Germinal center (tissue), 1 donor: Measurements from ENCODE around the gene HSPB8.

ENCODE experiments used
- DNase-seq: peaks from one replicate; pipeline ENCODE4 v3.0.0; 2012; ENCODE audit warnings: mixed read lengths, low spot score

The HSPB8 gene, protein sequence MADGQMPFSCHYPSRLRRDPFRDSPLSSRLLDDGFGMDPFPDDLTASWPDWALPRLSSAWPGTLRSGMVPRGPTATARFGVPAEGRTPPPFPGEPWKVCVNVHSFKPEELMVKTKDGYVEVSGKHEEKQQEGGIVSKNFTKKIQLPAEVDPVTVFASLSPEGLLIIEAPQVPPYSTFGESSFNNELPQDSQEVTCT

DNA sequence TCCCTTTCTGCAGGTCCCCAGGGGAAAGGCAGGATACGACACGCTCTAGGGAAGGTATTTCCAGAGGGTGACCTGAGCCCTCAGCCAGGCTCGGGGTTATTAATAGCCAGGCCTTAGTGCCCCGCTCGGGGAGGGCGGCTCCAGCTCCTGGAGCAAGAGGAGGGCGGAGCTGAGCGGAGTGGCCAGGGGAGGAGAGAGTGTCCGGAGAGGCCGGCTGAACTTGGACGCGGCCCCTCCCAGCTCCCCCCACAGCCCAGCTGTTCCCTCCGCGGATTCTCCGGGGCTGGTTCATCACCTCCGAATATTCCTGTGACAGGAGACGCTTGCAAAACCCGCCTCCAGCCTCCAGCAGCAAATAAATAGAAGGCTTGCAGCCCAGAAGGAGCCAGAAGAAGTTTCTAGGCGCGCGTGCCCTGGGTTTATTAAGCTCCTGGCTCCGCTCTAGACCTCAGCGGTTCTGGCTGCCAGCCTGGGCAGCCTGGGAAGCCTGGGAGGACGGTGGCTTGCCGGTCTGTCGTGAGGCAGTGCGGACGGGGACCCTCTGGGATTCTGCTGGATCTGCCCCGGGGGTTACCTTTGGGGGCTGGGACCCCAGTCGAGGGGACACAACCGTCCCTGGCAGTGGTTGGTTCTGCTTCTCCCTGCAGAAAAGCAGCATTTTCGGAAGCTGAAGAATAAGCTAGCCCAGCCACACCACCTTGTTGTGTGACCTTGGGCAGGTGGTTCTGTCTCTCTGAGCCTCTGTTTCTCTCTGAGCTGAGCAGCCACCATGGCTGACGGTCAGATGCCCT lies at the start of gene HSPB8:
Gene HSPB8, plus strand, starts transcription at position 388 of the 791 bp plus-strand sequence. Its CDS starts 382 bp downstream, at position 770.
- no peak for DNase-seq

DNA sequence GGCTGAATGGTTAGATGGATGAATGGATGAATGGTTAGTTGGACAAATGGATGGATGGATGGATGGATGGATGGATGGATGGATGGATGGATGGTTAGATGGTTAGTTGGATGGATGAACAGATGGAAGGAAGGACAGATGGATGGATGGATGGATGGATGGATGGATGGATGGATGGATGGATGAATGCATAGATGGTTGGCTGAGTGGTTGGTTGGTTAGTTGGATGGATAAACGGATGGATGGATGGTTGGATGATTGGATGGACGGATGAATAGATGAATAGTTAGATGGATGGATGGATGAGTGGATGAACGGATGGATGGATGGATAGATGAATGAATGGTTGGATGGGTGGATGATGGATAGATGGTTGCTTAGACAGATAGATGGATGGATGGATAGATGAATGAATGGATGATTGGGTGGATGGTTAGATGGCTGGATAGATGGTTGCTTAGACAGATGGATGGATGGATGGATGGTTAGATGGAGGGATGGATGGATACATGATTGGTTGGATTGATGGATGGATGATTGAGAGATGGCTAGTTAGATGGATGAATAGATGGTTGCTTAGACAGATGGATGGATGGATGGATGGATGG lies 48.8 kb upstream of the HSPB8 start:
- DNase-seq = no peak

DNA sequence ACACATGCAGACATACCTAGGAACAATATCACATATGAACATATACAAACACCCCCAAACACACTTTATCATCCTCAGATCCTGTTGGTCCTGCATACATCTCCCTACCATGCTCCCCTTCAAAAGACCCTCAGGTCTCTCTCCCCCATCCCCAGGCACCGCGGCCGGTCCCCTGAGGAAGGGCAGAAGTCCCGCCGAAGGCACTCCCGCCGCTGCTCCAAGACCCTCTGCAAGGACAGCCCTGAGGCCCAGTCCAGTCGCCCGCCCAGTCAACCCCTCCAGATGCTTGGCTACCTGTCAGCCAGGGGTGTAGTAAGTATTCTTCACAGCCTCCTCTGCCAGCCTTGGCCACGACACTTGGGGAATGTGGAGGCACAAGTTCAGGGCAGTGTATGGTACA lies 48.2 kb upstream of the HSPB8 start:
- no peak for DNase-seq

DNA sequence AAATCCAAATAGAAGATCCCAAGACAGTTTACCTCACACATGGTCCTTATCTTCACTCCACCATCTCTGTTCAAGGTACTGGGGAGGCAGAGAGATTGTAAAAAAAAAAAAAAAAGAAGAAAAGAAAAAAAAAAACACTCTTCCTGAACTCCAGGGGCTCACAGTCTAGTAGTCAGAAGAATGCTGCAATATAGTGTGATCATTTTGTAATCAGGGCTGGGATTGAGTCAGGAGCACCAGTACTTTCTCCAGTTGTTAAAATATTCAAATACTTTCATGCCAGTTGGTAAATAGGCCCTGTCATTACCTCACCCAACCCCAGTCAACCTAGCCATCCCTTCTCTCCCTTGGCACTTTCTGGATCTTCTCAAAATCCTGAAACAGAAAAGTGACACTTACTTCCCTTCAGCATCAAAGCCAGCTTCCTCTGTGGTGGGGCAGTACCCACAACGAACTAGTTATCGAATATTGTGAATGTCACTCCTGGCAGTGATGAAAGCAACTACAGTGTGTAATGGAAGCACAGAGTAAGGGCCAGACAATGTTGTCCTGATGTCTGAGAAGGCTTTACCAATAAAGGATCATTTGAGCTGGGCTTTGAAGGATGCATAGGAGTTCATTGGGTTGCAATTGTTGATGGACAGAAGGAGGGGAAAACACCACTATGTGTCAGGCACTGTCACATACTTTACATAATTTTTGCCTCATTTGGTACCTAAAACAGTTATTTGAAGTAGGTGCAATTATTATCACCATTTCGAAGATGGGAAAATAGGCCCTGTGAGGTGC lies 44.3 kb upstream of the HSPB8 start:
- no peak for DNase-seq

DNA sequence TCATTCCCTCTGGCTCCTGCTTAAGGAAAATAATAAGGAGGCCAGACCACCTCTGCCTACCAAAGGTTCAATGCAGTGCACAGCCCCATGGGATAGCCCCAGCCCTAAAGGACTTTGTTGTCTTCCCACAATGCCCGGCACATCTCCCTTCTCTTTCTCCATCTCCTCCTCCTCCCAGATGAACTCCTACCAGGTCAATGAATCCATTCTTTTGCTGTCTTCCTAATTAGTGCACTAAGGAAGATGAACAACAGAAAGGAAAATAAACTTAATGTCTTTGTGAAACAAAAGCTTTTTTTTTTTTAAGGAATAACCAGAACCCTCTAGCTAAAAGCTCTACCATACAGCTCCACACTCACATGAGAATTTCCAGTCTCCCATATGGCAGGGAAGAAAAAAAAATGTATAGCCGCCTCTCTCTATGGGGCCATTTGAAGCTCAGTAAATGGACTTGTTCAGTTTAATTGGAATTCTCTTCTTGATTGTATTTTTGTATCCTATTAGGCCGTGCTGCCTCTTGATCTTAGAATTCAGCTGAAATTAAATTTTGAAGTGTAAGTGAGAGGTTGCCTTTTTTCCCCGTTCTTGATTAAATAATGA lies 41.8 kb upstream of the HSPB8 start:
- no peak for DNase-seq

DNA sequence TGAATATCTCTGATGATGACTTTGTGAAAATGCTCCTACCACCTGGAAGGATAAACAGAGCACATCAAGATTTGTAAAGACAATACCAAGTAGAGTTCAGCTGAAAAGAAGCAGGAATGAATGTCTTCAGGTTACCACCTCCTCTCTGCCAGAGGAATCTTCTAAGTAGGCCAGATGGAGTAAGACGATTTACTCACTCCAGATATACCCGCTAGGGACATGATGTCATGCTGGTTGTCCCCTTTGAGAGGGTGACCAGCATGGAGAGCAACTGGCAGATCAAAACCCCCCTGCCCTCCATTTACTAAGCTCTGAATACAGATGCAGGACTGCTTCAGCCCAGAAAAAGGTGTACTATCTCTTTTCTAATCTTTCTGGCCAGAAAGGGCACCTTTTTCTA lies 39.3 kb upstream of the HSPB8 start:
- no peak for DNase-seq

DNA sequence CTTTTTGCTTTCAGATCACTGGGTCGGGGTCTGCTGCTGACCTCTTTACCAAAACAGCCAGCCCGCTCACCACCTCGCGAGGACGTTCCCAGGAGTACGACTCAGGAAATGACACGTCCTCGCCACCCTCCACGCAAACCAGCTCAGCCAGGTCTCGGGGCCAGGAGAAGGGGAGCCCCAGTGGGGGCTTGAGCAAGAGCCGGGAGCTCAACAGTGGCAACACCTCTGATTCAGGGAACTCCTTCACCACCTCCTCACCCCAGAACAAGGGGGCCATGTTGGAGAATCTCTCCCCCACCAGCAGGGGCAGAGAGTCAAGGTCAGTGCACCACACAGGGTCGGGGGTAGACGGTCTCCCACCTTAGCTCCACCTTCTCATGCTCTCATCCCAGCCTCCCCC lies 33.4 kb upstream of the HSPB8 start:
- DNase-seq = no peak

DNA sequence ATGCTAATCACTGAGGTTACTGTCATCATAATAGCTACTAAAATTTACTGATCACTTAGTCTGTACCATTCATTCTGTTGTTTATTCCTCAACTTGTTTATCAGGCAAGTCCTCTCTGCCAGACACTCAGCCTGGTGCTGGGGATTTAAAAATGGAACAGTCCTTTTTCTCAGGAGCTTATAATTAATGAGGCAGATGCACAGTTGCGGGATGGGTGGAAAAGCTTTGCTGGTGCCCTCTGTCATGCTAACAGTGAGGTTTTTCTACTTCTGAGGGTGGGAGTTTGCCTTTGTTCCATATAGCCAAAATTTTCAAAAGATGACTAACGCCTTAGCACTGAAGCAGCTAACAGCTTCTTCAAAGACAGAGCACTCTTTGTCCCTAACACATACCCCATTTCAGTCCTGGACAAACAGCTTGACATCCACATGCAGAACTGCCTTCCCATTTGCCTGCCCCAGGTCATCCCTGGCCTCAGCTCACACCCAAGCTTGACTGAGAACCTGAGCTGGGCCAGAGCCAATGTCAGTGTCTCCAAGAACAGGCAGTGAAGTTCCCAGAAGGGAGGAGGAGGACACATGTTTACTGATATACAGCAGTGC lies 30.8 kb upstream of the HSPB8 start:
- no peak for DNase-seq

DNA sequence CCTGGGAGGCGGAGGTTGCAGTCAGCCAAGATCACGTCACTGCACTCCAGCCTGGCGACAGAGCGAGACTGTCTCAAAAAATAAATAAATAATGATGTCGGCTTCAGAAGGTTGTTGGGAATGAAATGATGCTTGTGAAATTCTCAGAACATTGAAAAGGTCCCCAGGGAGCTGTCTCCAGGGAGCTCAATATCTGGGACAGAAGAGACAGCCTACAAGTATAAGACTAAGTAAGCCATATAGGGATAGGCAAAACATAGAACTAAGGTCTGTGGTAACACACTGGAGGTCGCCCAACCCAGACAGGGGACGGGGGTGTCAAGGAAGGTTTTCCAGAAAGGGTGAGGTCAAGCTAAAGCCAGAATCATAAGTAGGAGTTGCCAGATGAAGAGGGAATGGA lies 29.5 kb upstream of the HSPB8 start:
- no peak for DNase-seq

DNA sequence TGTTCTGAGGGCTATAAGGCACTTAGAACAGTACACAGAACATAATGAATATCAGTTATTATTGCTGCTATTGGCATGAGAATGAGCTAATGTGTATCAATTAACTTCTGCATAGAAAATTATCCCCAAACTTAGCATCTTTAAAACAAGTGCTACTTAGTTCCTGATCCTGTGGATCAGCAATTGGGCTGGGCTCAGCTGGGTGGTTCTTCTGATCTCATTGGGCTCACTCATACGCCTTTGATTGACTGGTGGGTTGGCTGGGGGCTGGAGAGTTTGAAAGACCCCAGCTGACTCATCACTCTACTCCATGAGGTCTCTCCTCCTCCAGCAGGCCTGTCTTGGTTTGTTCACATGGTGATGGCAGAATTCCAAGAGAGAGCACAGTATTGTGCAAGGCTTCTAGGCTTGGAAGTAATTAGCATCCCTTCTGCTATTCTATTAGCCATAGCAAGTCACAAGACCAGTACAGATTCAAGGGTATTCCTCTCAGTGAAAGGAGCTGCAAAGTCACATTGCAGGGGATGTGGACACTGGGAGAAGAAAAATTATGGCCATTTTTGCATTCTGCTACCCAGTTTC lies 27.2 kb upstream of the HSPB8 start:
- no peak for DNase-seq

DNA sequence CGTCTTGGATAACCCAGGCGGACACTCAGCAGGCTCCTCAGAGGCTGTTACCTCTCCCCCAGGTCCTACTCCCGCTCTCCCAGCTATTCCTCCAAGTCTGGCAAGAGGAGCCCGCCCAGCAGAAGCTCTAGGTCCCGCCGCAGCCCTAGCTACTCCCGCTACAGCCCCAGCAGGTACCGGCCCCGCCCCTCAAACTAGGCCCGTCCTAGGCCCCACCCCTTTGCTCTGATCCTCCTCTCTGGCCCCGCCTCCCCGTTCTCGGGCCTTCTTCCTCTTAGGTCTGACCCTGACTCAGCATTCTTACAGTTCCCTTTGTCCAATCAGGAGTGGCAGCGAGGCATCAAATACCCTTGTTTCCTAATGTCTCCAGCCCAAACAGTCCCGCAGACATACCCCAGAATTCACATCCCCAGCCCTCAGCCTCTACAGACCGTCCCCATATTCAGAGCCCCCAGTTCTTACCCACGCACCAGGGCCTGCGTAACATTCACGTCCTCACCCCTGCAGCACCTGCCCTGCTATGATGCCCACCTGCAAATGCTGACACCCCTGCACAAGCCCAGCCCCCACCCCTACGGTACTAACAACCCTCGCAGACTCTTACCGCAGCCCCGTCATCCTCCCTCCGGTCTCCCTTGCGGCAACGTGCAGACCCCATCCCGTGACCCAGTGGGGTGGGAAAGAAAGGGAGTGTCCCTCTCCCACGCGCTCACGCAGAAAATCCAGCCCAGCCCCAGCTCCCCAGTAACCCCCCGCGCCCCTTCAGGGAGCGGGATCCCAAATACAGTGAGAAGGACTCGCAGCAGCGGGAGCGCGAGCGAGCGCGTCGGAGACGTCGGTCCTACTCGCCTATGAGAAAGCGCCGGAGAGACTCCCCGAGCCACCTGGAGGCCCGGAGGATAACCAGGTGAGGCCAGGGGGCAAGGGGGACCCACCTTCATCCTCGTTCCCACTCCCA lies 25.0 kb upstream of the HSPB8 start:
- DNase-seq = peak; percentile 30

DNA sequence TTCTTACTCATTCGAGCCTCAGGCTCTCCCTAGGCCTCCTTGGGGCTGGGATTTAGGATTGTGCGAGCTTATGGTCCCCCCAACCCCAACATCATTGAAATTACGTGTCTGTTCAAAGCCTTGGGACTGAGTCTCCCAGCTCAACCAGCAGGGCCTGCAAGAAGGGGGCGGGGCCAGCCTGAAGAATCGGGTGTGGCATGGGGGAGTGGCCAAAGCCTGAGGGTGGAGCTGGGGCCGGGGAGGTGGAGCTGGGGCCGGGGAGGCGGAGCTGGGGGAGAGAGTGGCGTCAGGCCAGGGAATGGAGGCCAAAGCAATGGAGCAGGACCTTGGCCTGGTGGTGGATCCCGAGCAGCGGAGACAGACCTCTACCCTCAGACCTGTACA lies 24.3 kb upstream of the HSPB8 start:
- DNase-seq = no peak

DNA sequence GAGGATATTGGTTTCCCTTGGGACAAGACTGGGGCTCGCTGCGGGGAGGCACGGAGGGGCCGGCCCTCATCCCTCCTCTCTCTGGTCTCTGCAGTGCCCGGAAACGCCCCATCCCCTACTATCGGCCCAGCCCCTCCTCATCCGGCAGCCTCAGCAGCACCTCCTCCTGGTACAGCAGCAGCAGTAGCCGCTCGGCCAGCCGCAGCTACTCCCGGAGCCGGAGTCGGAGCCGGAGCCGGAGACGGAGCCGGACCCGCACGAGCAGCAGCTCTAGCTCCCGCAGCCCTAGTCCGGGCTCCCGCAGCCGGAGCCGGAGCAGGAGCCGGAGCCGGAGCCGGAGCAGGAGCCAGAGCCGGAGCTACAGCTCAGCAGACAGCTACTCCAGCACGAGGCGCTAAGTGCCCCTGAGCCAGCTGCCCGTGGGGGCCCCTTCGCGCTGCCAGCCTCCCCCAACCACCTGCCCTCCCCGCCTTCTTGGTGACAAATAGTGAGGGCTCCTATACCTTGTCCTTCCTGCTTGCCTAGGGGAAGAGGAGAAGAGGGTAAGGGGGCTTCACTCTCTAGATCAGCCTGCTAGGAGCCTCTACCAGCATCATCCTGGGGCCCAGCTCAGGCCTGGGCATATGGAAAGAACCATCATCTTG lies 22.2 kb upstream of the HSPB8 start:
- DNase-seq = no peak

DNA sequence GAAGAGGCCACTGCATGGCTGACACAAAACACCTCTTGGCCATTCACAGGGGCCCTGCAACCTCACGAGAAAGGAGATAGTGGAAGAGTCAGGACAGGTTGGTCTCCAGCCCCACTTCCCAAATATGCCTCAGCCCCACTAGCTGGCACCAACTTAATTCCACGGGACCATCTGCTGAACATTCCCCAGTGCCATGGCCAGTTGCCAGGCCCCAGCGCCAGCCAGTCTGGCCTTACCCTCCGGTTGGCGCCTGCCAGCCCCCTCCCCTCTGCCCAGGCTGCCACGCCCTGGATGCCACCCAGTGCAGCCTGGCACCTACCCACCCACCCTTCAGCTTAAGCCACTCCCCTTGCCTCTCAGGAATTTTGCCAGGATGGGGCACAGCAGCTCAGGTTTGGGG lies 21.2 kb upstream of the HSPB8 start:
- DNase-seq = no peak

DNA sequence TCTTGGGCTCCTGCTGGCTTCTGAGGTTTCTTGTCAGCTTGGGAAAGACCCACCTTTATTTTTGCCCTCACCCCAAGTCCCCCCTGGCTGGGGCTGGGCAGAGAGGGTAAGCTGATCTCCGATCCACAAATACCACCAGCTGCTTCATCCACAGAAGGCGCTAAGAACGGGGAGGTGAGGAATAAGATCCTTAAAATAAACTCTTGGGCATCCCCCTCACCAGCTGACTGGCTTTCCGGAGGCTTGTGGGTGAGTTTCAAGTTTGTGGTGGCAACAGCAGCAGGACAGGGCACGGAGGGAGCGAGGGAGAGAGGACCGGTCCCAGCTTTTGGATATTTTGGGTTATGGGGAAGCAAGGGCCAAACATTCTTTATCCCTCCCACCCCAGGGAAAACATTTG lies 20.8 kb upstream of the HSPB8 start:
- DNase-seq = no peak

DNA sequence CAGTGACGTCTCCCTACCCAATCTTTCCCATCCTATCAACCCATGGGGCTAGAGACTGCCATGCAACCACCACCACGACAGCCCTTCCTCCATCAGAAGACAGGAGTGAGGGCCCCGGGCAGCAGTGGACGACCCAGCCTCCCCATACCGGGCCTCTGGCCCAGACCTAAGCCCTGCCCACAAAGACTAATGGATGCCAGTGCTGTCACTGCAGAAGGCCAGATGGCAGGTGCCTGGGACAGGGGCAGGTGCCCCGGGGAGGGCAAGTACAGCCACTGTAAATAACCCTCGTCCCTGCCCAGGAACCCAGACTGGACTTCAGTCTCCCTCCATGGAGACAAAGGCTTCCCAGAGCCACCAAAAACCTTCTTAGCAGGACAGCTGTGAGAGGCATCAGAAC lies 20.3 kb upstream of the HSPB8 start:
- DNase-seq = no peak

DNA sequence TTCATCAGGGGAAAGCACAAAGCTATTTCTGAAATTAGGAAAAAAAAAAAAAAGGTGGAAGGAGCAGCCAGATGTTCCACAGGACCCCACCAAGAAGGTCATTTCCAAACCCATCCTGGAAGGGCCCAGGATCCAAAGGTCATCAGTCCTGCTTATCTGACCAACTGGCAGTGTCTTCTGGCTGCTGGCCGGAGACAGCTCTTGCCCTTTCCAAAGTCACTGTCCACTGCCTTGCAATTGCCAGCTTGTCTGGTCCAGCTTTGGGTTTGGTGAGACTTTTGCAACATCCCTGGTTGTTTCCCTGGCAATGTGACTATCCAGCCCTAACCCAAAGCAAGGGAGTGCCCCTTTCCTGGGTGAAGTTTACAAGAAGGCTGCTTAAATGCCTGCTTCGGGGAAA lies 18.9 kb upstream of the HSPB8 start:
- DNase-seq = no peak

DNA sequence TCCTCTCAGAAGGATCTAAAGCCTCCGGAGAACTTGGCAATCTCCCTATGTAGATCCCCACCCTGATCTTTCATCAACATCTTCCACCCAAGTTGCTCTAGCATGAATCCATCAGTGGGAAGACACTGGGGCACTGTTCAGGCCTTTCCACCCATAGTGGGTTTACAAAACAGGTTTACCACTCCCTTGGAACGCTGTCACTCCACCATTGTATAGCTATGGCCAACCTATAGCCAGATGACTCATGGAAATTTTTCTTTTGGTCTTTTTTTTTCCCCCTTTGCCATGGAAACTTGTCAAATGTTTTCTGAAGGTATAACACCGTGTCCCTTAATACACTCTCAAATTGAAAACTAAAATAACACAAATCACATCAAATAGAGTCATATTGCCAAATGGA lies 10.8 kb upstream of the HSPB8 start:
- DNase-seq = no peak

DNA sequence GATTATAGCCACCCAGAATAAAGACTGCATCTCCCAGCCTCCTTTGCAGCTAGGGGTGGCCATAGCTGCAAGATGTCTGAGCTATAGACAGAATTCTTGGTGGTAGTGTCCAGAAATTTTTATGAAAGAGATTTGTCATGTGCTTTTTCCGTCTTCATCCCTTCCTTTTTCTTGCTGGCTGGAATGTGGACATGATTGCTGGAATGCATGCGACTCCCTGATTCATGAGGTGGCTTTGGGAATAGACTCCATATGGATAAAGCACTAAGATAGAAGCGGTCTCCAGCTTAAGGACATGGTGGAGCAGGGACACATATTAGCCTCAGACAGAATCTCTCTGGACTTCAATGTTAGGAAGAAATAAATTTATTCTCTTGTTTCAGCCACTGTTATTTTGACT lies 10.0 kb upstream of the HSPB8 start:
- no peak for DNase-seq

DNA sequence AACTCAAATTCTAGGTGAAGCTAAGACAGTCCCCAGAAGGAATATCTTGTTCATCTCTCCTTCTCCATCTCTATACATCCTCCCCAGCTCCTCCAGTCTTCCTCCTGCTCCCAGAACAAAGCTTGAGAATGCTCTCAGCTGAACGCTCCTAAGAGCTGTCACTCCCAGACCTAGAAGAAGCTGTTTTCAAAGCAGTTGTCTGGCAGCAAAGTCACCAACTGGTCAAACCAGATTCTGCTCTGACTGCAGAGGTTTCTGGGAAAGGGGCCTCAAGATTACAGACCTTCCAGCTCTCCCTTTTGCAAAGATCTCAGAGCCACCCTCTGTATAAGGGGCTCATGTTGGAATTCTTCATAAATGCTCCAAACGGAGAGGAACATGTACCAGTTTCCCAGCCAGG lies 9.6 kb upstream of the HSPB8 start:
- no peak for DNase-seq
